CD4-positive, alpha-beta T cell (primary cell): ENCODE measurements around the gene DDC. TPM values are rescaled to one million over a fixed set of nuclear protein-coding genes. Genes with fewer than 3 reads are reported as not detected.

ENCODE experiments used
- ATAC-seq: fragments of 200-7000 bp; cut with Tn5 transposase; one replicate; pipeline ENCODE4 v1.10.0; 2022; ENCODE audit warnings: mild to moderate bottlenecking; ENCODE audit not compliant: poor library complexity
- CTCF ChIA-PET: fragments of 350-600 bp; sonication (Branson Sonifier 250); formaldehyde crosslinking; loops from one replicate; lab custom pipeline; 2021; ENCODE audit warnings: antibody characterized with exemption, inconsistent platforms; lab: Charles Lee
- POLR2A ChIA-PET: fragments of 350-600 bp; sonication (Branson Sonifier 250); formaldehyde crosslinking; loops from one replicate; lab custom pipeline; 2021; ENCODE audit warnings: antibody characterized with exemption, inconsistent platforms; lab: Charles Lee
- DNase-seq, 14 experiments: peaks; one replicate each; pipeline ENCODE4 v3.0.0-alpha.2; 2013 to 2020; ENCODE audit warnings: mixed read lengths in 2 of 14
- H3K27ac ChIP-seq, 2 donors: one replicate each; pipeline versions ENCODE4 v1.5.1 to v1.7.0; 2013; ENCODE audit warnings: low read length in 2 of 2, low read depth in 1 of 2, mild to moderate bottlenecking in 1 of 2
- H3K27me3 ChIP-seq, 2 experiments: 1 replicate in 1 of 2; 2 replicates in 1 of 2; pipeline versions ENCODE4 v1.6.1 to v1.7.0; 2013; ENCODE audit warnings: low read length in 2 of 2, control low read depth in 1 of 2, mild to moderate bottlenecking in 1 of 2, moderate library complexity in 1 of 2; ENCODE audit not compliant: insufficient read depth in 2 of 2, control insufficient read depth in 1 of 2
- H3K36me3 ChIP-seq: one replicate; pipeline ENCODE4 v1.6.1; 2013; ENCODE audit warnings: low read length, control low read depth; ENCODE audit not compliant: insufficient read depth
- H3K4me1 ChIP-seq: one replicate; pipeline ENCODE4 v1.6.1; 2013; ENCODE audit warnings: low read length, control low read depth; ENCODE audit not compliant: insufficient read depth
- H3K4me3 ChIP-seq: one replicate; pipeline ENCODE4 v1.5.1; 2013; ENCODE audit warnings: mild to moderate bottlenecking, low read length, moderate library complexity
- H3K9me3 ChIP-seq, 2 experiments: 1 replicate in 1 of 2; 2 replicates in 1 of 2; pipeline versions ENCODE4 v1.6.1 to v1.7.0; 2013; ENCODE audit warnings: low read length in 2 of 2, mild to moderate bottlenecking in 2 of 2, control low read depth in 1 of 2, moderate library complexity in 1 of 2; ENCODE audit not compliant: control insufficient read depth in 1 of 2, insufficient read depth in 1 of 2
- H3K27ac Mint-ChIP-seq: one replicate; pipeline ENCODE4 v1.8.0; 2020; ENCODE audit warnings: mixed read lengths
- H3K27me3 Mint-ChIP-seq: one replicate; pipeline ENCODE4 v1.8.0; 2021; ENCODE audit warnings: mixed read lengths
- H3K36me3 Mint-ChIP-seq: one replicate; pipeline ENCODE4 v1.8.0; 2021; ENCODE audit warnings: low read depth, mixed read lengths
- H3K4me1 Mint-ChIP-seq: one replicate; pipeline ENCODE4 v1.8.0; 2021; ENCODE audit warnings: low read depth, mixed read lengths
- H3K4me3 Mint-ChIP-seq: one replicate; pipeline ENCODE4 v1.8.0; 2020; ENCODE audit warnings: mild to moderate bottlenecking, mixed read lengths
- H3K9me3 Mint-ChIP-seq: one replicate; pipeline ENCODE4 v1.8.0; 2020; ENCODE audit warnings: mixed read lengths
- CTCF ChIP-seq: fragments of 200-600 bp; IDR thresholded peaks from one replicate; pipeline ENCODE4 v1.8.0; 2022; ENCODE audit warnings: antibody characterized with exemption, mild to moderate bottlenecking
- intact Hi-C, 2 experiments: fragments of 100-400 bp; cut with DNase I in 1 of 2; cut with micrococcal nuclease in 1 of 2; formaldehyde crosslinking; loops; one replicate each; pipeline versions ENCODE4 v1.15.1 to v1.9.0; 2023 to 2025; cut with DNase I, micrococcal nuclease
- total RNA-seq, 174 experiments: library from RNA in 2 of 174; stranded (reverse) in 2 of 174; gene quantifications; one replicate each; pipeline ENCODE4 v1.2.3 and lab custom pipeline; 2021 to 2026

The DDC gene
- total RNA-seq, 2 experiments from 2014 or later: not detected

GRCh38 chr7:50610521-50611277 lies 45.5 kb upstream of the DDC start:
- POLR2A ChIA-PET: interaction anchor here (0.6 to 0.9 kb wide), 3 partner anchors 17 to 542 kb away, joined by 3 to 4 read pairs (median 3); no protein-coding TSS in a partner anchor
- no peaks in the 10 kb centered on the region for H3K27me3 Mint-ChIP-seq
- CTCF ChIA-PET: interaction anchor here (0.9 to 1.1 kb wide), 2 partner anchors 60 to 518 kb away, joined by 3 read pairs; no protein-coding TSS in a partner anchor
- Histone ChIP-seq H3K27me3 (no peaks in the 10 kb centered on the region), H3K9me3 (peaks cover 5 to 16% of the 10 kb centered on the region in 2 experiments), H3K36me3 (peaks cover 6% of the 10 kb centered on the region), H3K4me3 (no peak overlapping the region), H3K27ac (peak overlapping the region in 1 of 2 donors; percentile 28), H3K4me1 (peaks cover 43% of the 10 kb centered on the region)
- intact Hi-C loops: loop anchor here (5.0 to 10.0 kb wide), 2 partner anchors 454 to 518 kb away; partner anchors contain the start of gene ZPBP (in 1 of the 2)
- H3K4me1 Mint-ChIP-seq: peaks cover 34% of the 10 kb centered on the region
- peak overlapping the region; percentile 65 for H3K27ac Mint-ChIP-seq
- peaks cover 5% of the 10 kb centered on the region for H3K9me3 Mint-ChIP-seq
- H3K36me3 Mint-ChIP-seq: peaks cover 24% of the 10 kb centered on the region
- peak; percentile 87 for ATAC-seq
- TF ChIP-seq CTCF: no peak
- peak in 10 of 14 experiments; percentile 16 to 90 (median 48) for DNase-seq
- no peak overlapping the region for H3K4me3 Mint-ChIP-seq

- ChIA-PET POLR2A (interaction anchor here (1.0 kb wide), 1 partner anchor 52 kb away, joined by 4 read pairs; no protein-coding TSS in a partner anchor), CTCF (no interaction called here)
- H3K4me1 ChIP-seq: peaks cover 40% of the 10 kb centered on the region
- intact Hi-C loops: no loop called here
- Mint-ChIP-seq H3K4me3 (peak overlapping the region; percentile 11), H3K9me3 (peaks cover 5% of the 10 kb centered on the region), H3K36me3 (peaks cover 24% of the 10 kb centered on the region), H3K27ac (peak overlapping the region; percentile 72), H3K4me1 (peaks cover 34% of the 10 kb centered on the region), H3K27me3 (no peaks in the 10 kb centered on the region)
- peak; percentile 48 for ATAC-seq
- peaks cover 5 to 16% of the 10 kb centered on the region in 2 experiments for H3K9me3 ChIP-seq
- peak in 3 of 14 experiments; percentile 50 to 85 (median 59) for DNase-seq
- TF ChIP-seq CTCF: no peak
- H3K27ac ChIP-seq: no peak overlapping the region
- no peaks in the 10 kb centered on the region for H3K27me3 ChIP-seq
- H3K36me3 ChIP-seq: peaks cover 6% of the 10 kb centered on the region
- no peak overlapping the region for H3K4me3 ChIP-seq
Observed at GRCh38 chr7:50608196-50608906, 43.1 kb upstream of the DDC start.

- TF ChIP-seq CTCF: no peak
- no peaks in the 10 kb centered on the region for H3K27me3 ChIP-seq
- POLR2A ChIA-PET: interaction anchor here (1.0 kb wide), 1 partner anchor 53 kb away, joined by 4 read pairs; no protein-coding TSS in a partner anchor
- DNase-seq (no peak), ATAC-seq (no peak)
- no peak overlapping the region for H3K4me3 ChIP-seq
- Mint-ChIP-seq H3K9me3 (peaks cover 5% of the 10 kb centered on the region), H3K36me3 (peaks cover 24% of the 10 kb centered on the region), H3K27me3 (no peaks in the 10 kb centered on the region), H3K4me3 (peak overlapping the region; percentile 11), H3K27ac (peak overlapping the region; percentile 72), H3K4me1 (peaks cover 34% of the 10 kb centered on the region)
- intact Hi-C loops: no loop called here
- no peak overlapping the region for H3K27ac ChIP-seq
- peaks cover 5 to 16% of the 10 kb centered on the region in 2 experiments for H3K9me3 ChIP-seq
- H3K4me1 ChIP-seq: peaks cover 40% of the 10 kb centered on the region
- H3K36me3 ChIP-seq: peaks cover 6% of the 10 kb centered on the region
- CTCF ChIA-PET: no interaction called here
Observed at GRCh38 chr7:50607524-50608125, 42.4 kb upstream of the DDC start.
